Stomach (tissue), 4 donors: ENCODE data around the gene AOC1.

ENCODE experiments used
- EP300 ChIP-seq: sonication (generic); formaldehyde crosslinking; IDR thresholded peaks from one replicate; pipeline ENCODE4 v1.6.1; 2017; ENCODE audit warnings: antibody characterized with exemption
- POLR2A ChIP-seq, 4 donors: fragments of 450-650 bp; IDR thresholded peaks; one replicate each; pipeline ENCODE4 v1.6.1; 2016; ENCODE audit warnings: antibody characterized with exemption in 4 of 4, control low read depth in 2 of 4, mild to moderate bottlenecking in 1 of 4, moderate library complexity in 1 of 4
- TF ChIP-seq, protein P1 (sequence below), 7 experiments: fragments of 450-650 bp in 4 of 7; fragments of 200-600 bp in 3 of 7; sonication (generic) in 3 of 7; IDR thresholded peaks; one replicate each; pipeline ENCODE4 v1.5.1; 2016 to 2019; ENCODE audit warnings: antibody characterized with exemption in 7 of 7, control low read depth in 2 of 7, mild to moderate bottlenecking in 1 of 7

DNA sequence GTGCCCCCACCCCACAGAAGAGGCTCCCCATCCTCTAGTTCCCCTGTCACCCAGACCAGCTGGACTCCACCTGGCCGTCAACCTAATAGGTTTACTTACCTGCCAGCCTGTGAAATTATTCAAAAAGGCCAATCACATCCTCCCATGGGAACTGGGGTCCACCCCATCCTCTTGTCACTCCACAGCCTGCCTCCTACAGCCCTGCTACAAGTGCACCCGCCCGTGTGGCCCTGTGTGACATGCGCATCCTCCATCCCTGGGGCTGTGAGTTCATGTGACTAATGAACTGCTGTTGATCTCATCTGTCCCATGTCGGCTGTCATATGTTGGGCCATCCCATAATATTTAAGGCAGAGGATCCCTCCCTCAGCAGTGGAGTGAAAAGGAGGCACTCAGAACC is 39.4 kb downstream of the AOC1 start:
- TF ChIP-seq, protein P1, sequence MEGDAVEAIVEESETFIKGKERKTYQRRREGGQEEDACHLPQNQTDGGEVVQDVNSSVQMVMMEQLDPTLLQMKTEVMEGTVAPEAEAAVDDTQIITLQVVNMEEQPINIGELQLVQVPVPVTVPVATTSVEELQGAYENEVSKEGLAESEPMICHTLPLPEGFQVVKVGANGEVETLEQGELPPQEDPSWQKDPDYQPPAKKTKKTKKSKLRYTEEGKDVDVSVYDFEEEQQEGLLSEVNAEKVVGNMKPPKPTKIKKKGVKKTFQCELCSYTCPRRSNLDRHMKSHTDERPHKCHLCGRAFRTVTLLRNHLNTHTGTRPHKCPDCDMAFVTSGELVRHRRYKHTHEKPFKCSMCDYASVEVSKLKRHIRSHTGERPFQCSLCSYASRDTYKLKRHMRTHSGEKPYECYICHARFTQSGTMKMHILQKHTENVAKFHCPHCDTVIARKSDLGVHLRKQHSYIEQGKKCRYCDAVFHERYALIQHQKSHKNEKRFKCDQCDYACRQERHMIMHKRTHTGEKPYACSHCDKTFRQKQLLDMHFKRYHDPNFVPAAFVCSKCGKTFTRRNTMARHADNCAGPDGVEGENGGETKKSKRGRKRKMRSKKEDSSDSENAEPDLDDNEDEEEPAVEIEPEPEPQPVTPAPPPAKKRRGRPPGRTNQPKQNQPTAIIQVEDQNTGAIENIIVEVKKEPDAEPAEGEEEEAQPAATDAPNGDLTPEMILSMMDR (IDR thresholded peaks at IDR 0.05) = no peak
- TF ChIP-seq POLR2A (IDR thresholded peaks at IDR 0.05) = no peak
- TF ChIP-seq EP300 = no peak
